Measurements from ENCODE around the gene STON1.

Gene STON1

GRCh38 chr2:48569433-48569832 is 39.5 kb downstream of the STON1 start:
- Histone ChIP-seq H3F3A (ENCODE audit: insufficient read depth) (no peaks in the 10 kb centered on the region), H3K9me2 (replicated peaks; ENCODE audit: insufficient read depth, low read length) (no peaks in the 10 kb centered on the region), H3K9me3 (ENCODE audit: insufficient read depth, low read length) (no peaks in the 10 kb centered on the region), H3K4me3 (ENCODE audit: insufficient read depth, low read length, poor library complexity, severe bottlenecking) (no peak overlapping the region), H4K20me1 (ENCODE audit: low read depth, low read length) (no peaks in the 10 kb centered on the region), H3K27ac (ENCODE audit: low read depth, low read length) (no peak overlapping the region), H2AFZ (ENCODE audit: low read depth, low read length, severe bottlenecking) (no peak overlapping the region), H3K4me2 (ENCODE audit: low read depth, low read length, poor library complexity, severe bottlenecking) (no peak overlapping the region), H3K79me2 (ENCODE audit: insufficient read depth, low read length) (no peaks in the 10 kb centered on the region), H3K36me3 (ENCODE audit: low read length) (no peaks in the 10 kb centered on the region), H3K27me3 (ENCODE audit: low read length) (no peaks in the 10 kb centered on the region), H3K9ac (ENCODE audit: low read length) (no peak overlapping the region)
- TF ChIP-seq CTCF (IDR thresholded peaks at IDR 0.05; ENCODE audit: insufficient read depth, low read length, poor library complexity, severe bottlenecking) (no peak), EZH2phosphoT487 (conservative IDR thresholded peaks at IDR 0.05; ENCODE audit: low read length) (no peak)

GRCh38 chr2:48572816-48573215 is 42.9 kb downstream of the STON1 start:
- H3K79me2 ChIP-seq (ENCODE audit: insufficient read depth, low read length) = no peaks in the 10 kb centered on the region
- H3K4me2 ChIP-seq (ENCODE audit: low read depth, low read length, poor library complexity, severe bottlenecking) = no peak overlapping the region
- TF ChIP-seq EZH2phosphoT487 (conservative IDR thresholded peaks at IDR 0.05; ENCODE audit: low read length) = no peak
- TF ChIP-seq CTCF (IDR thresholded peaks at IDR 0.05; ENCODE audit: insufficient read depth, low read length, poor library complexity, severe bottlenecking) = no peak
- H3K9me3 ChIP-seq (ENCODE audit: insufficient read depth, low read length) = no peaks in the 10 kb centered on the region
- no peak overlapping the region for H2AFZ ChIP-seq (ENCODE audit: low read depth, low read length, severe bottlenecking)
- H3K36me3 ChIP-seq (ENCODE audit: low read length) = no peaks in the 10 kb centered on the region
- no peaks in the 10 kb centered on the region for H4K20me1 ChIP-seq (ENCODE audit: low read depth, low read length)
- no peaks in the 10 kb centered on the region for H3K9me2 ChIP-seq (replicated peaks; ENCODE audit: insufficient read depth, low read length)
- no peak overlapping the region for H3K27ac ChIP-seq (ENCODE audit: low read depth, low read length)
- H3F3A ChIP-seq (ENCODE audit: insufficient read depth) = no peaks in the 10 kb centered on the region
- H3K9ac ChIP-seq (ENCODE audit: low read length) = no peak overlapping the region
- no peaks in the 10 kb centered on the region for H3K27me3 ChIP-seq (ENCODE audit: low read length)
- H3K4me3 ChIP-seq (ENCODE audit: insufficient read depth, low read length, poor library complexity, severe bottlenecking) = no peak overlapping the region

- Histone ChIP-seq H3K9me3 (ENCODE audit: insufficient read depth, low read length) (no peaks in the 10 kb centered on the region), H3K9me2 (replicated peaks; ENCODE audit: insufficient read depth, low read length) (no peaks in the 10 kb centered on the region), H3F3A (ENCODE audit: insufficient read depth) (no peaks in the 10 kb centered on the region), H3K9ac (ENCODE audit: low read length) (no peak overlapping the region), H3K4me3 (ENCODE audit: insufficient read depth, low read length, poor library complexity, severe bottlenecking) (no peak overlapping the region), H3K4me2 (ENCODE audit: low read depth, low read length, poor library complexity, severe bottlenecking) (no peak overlapping the region), H3K27ac (ENCODE audit: low read depth, low read length) (no peak overlapping the region), H3K27me3 (ENCODE audit: low read length) (no peaks in the 10 kb centered on the region), H4K20me1 (ENCODE audit: low read depth, low read length) (no peaks in the 10 kb centered on the region), H3K79me2 (ENCODE audit: insufficient read depth, low read length) (no peaks in the 10 kb centered on the region), H3K36me3 (ENCODE audit: low read length) (no peaks in the 10 kb centered on the region), H2AFZ (ENCODE audit: low read depth, low read length, severe bottlenecking) (no peak overlapping the region)
- TF ChIP-seq EZH2phosphoT487 (conservative IDR thresholded peaks at IDR 0.05; ENCODE audit: low read length) (no peak), CTCF (IDR thresholded peaks at IDR 0.05; ENCODE audit: insufficient read depth, low read length, poor library complexity, severe bottlenecking) (no peak)
These were observed 44.7 kb downstream of the STON1 start for GRCh38 chr2:48574353-48575287.
